Kidney (tissue), 14 donors: Measurements from ENCODE around the gene CCDC138. TPM values are rescaled to one million over a fixed set of nuclear protein-coding genes. Genes with fewer than 3 reads are reported as not detected.

ENCODE experiments used
- DNase-seq, 5 donors: peaks; one replicate each; pipeline ENCODE4 v3.0.0-alpha.2; 2013 to 2020
- FAIRE-seq: peaks from 2 replicates; lab custom pipeline; 2012; peaks lifted over from hg19 to GRCh38; lab: Jason Lieb, UNC
- H3K27ac ChIP-seq, 2 donors: one replicate each; pipeline ENCODE4 v1.7.0; 2013; ENCODE audit warnings: low read depth in 2 of 2, low read length in 2 of 2, inconsistent platforms in 1 of 2
- H3K27me3 ChIP-seq: one replicate; pipeline ENCODE4 v1.7.1; 2013; ENCODE audit warnings: low read length, inconsistent platforms; ENCODE audit not compliant: control insufficient read depth, insufficient read depth
- H3K36me3 ChIP-seq, 3 donors: one replicate each; pipeline versions ENCODE4 v1.7.0 to v1.7.1; 2013; ENCODE audit warnings: low read length in 3 of 3, control low read depth in 1 of 3, inconsistent platforms in 1 of 3; ENCODE audit not compliant: insufficient read depth in 3 of 3, control insufficient read depth in 2 of 3
- H3K4me1 ChIP-seq, 3 donors: one replicate each; pipeline versions ENCODE4 v1.7.0 to v1.7.1; 2013; ENCODE audit warnings: low read length in 3 of 3, inconsistent platforms in 1 of 3, low read depth in 1 of 3; ENCODE audit not compliant: control insufficient read depth in 2 of 3, insufficient read depth in 2 of 3
- H3K4me3 ChIP-seq, 3 donors: one replicate each; pipeline versions ENCODE4 v1.7.0 to v1.8.1; 2013; ENCODE audit warnings: low read length in 3 of 3, control low read depth in 1 of 3, inconsistent platforms in 1 of 3
- H3K9ac ChIP-seq, 3 donors: one replicate each; pipeline versions ENCODE4 v1.7.0 to v1.7.1; 2013; ENCODE audit warnings: low read length in 3 of 3, control low read depth in 1 of 3, inconsistent platforms in 1 of 3
- H3K9me3 ChIP-seq, 3 donors: one replicate each; pipeline versions ENCODE4 v1.7.0 to v1.7.1; 2013; ENCODE audit warnings: low read length in 3 of 3, control low read depth in 1 of 3, inconsistent platforms in 1 of 3; ENCODE audit not compliant: control insufficient read depth in 2 of 3, insufficient read depth in 1 of 3
- intact Hi-C: fragments of 100-400 bp; cut with DNase I; formaldehyde crosslinking; loops from one replicate; pipeline ENCODE4 v1.11.1; 2022
- polyA plus RNA-seq: library from polyadenylated mRNA; stranded (reverse); fragments of 350-450 nt; fragmentation: Illumina TruSeq; extraction: RNeasy Lipid Tissue Mini Kit (QIAGEN cat#74804); gene quantifications from one replicate; pipeline ENCODE4 v1.2.3, GENCODE V29; 2014; ENCODE audit warnings: low read depth, low replicate concordance; ENCODE audit not compliant: insufficient read depth
- total RNA-seq: library from RNA; stranded (reverse); fragmentation: NEBNext Ultra II Directional; extraction: Animal tissue kit (Norgen Biotek cat#: 25700); gene quantifications from one replicate; pipeline ENCODE4 v1.2.1, GENCODE V29; 2021
- TF ChIP-seq, protein P1 (sequence below): IDR thresholded peaks from 3 replicates; pipeline ENCODE4 v1.5.1; 2012; ENCODE audit warnings: mild to moderate bottlenecking, moderate library complexity, borderline replicate concordance; ENCODE audit not compliant: insufficient read depth; ENCODE audit errors: extremely low read depth
- donor health status: control.
- donor health status: control.
- donor health status: control.
- donor health status: control.
- donor health status: control.
- donor health status: DM: yes; HTN: yes; CAD: no.
- donor health status: Normal renal cell carcinoma (clear cell type).

Gene CCDC138
- total and polyA plus RNA-seq, 2 donors from 2014 or later: 1.3 to 3.2 TPM

DNA sequence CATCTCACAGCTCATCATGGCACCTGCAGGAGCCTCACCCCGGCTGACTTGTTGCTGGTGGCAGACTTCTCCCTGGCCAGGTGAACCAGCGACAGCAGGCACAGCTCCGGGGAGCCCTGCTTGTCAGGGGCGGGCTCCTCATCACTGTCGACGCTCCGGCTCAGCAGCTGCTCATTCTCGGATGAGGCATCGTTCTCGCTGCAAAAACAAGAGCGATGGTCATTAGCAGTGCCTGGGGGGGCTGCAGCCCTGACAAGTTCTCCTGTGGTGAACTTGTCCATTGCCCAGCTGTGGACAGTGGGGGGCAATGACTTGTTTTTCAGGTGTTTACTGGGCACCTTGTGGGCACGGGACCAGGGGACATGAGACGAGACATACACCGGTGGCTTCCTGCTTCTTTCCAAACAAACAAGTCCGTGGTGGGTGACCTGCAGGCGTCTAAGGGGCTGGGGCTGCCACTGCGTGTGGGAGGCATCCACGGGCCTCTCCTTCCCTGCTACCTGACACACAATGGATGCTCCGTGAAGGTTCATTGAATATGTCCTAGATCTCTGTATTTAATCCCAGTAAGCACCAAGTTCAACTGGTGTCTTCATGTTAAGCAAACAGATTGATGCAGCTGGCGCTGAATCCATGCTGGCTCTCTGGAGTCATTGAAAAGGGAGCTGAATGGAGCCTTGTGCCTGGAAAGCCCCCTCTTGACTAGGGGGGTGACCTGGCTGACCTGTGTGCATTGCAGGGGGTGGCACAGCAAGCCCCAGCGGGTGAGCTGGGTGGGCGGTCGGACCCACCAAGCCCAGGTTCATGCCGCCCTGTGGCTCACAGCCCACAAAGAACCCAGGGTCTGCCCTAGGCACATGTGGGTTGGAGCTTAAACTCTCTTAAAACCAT, 121.5 kb downstream of the CCDC138 start:
- no peak overlapping the region for H3K4me3 ChIP-seq
- H3K27me3 ChIP-seq: no peaks in the 10 kb centered on the region
- H3K9me3 ChIP-seq: no peaks in the 10 kb centered on the region
- no peaks in the 10 kb centered on the region for H3K36me3 ChIP-seq
- intact Hi-C loops: no loop called here
- H3K4me1 ChIP-seq: no peaks in the 10 kb centered on the region
- no peak overlapping the region for H3K27ac ChIP-seq
- no peak for DNase-seq
- no peak overlapping the region for H3K9ac ChIP-seq
- no peak for FAIRE-seq
- TF ChIP-seq, protein P1, sequence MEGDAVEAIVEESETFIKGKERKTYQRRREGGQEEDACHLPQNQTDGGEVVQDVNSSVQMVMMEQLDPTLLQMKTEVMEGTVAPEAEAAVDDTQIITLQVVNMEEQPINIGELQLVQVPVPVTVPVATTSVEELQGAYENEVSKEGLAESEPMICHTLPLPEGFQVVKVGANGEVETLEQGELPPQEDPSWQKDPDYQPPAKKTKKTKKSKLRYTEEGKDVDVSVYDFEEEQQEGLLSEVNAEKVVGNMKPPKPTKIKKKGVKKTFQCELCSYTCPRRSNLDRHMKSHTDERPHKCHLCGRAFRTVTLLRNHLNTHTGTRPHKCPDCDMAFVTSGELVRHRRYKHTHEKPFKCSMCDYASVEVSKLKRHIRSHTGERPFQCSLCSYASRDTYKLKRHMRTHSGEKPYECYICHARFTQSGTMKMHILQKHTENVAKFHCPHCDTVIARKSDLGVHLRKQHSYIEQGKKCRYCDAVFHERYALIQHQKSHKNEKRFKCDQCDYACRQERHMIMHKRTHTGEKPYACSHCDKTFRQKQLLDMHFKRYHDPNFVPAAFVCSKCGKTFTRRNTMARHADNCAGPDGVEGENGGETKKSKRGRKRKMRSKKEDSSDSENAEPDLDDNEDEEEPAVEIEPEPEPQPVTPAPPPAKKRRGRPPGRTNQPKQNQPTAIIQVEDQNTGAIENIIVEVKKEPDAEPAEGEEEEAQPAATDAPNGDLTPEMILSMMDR: no peak

DNA sequence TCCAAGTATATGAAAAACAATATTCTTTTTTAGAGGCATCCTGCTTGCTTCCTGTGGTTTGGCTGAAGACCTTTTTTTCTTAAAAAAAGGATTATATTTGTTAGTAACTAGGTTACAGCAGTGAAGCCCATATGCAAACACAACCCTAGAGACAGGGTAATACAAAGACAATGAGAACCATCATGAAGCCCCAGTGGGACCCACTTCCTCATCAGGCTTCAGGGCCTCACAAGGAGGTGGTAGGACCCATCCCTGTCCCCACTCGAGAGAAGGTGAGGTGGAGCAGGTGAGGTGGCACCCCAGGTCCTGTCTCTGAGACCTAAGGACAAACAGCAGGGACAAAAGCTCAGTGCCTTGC, 122.1 kb downstream of the CCDC138 start:
- H3K27ac ChIP-seq: no peak overlapping the region
- no peak overlapping the region for H3K9ac ChIP-seq
- FAIRE-seq (no peak), DNase-seq (no peak)
- no peaks in the 10 kb centered on the region for H3K9me3 ChIP-seq
- TF ChIP-seq, protein P1: no peak
- intact Hi-C loops: no loop called here
- H3K27me3 ChIP-seq: no peaks in the 10 kb centered on the region
- no peaks in the 10 kb centered on the region for H3K4me1 ChIP-seq
- no peak overlapping the region for H3K4me3 ChIP-seq
- no peaks in the 10 kb centered on the region for H3K36me3 ChIP-seq

DNA sequence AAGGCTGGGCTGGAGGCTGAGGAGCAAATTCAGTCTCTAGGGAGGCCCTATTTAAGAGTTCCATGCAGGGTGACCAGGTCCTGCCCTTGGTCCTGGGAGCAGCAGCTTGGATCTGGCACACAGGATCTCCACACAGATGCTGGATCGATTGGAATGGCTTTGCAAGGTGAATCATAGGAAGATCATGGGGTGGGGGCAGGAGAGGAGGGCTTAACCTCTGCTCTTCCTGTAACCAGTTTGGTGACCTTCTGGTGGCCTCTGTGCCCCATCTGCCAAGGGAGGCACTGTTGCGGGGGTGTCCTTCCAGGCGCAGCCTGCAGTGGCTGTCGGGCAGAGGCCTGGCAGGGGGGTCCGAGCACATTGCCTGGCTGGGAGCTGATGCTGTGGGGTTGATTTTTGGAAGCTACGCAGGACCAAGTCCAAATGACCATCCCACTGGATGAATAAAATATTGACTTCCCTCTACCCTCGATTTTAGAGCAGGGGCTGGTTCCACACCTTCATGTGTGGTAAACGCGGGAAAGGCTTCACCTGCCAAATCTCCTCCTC, 122.8 kb downstream of the CCDC138 start:
- no peaks in the 10 kb centered on the region for H3K9me3 ChIP-seq
- intact Hi-C loops: no loop called here
- H3K27ac ChIP-seq: no peak overlapping the region
- H3K27me3 ChIP-seq: no peaks in the 10 kb centered on the region
- no peaks in the 10 kb centered on the region for H3K36me3 ChIP-seq
- H3K4me3 ChIP-seq: no peak overlapping the region
- FAIRE-seq (no peak), DNase-seq (no peak)
- no peaks in the 10 kb centered on the region for H3K4me1 ChIP-seq
- no peak overlapping the region for H3K9ac ChIP-seq
- TF ChIP-seq, protein P1: no peak
